Lower leg skin (tissue), 3 donors: ENCODE data around the gene CCNYL1.

ENCODE experiments used
- CTCF ChIP-seq, 3 donors: fragments of 450-650 bp; IDR thresholded peaks; one replicate each; pipeline ENCODE4 v1.5.1; 2016; ENCODE audit warnings: antibody characterized with exemption in 3 of 3, mild to moderate bottlenecking in 3 of 3, moderate library complexity in 2 of 3
- POLR2A ChIP-seq, 2 donors: fragments of 450-650 bp; IDR thresholded peaks; one replicate each; pipeline ENCODE4 v1.6.1; 2016 to 2017; ENCODE audit warnings: antibody characterized with exemption in 2 of 2, mild to moderate bottlenecking in 1 of 2, moderate library complexity in 1 of 2

- TF ChIP-seq CTCF (IDR thresholded peaks at IDR 0.05), result no peak
- TF ChIP-seq POLR2A (IDR thresholded peaks at IDR 0.05), result no peak
Observed at GRCh38 chr2:207693641-207694249, 17.7 kb upstream of the CCNYL1 start.
